Stimulated activated CD4-positive, alpha-beta T cell treated with anti-CD3 and anti-CD28 coated beads, Interleukin-1b, Interleukin-23, amount 100 ng/mL, for 24 hours (primary cell): ENCODE data around the gene CIAPIN1.
"Not testable (repeated sequence)": the region's sequence is repeated elsewhere in the genome, so short reads cannot be mapped to it uniquely, and the experiment has no call there.

ENCODE experiments used
- DNase-seq, 4 experiments: peaks; one replicate each; pipeline ENCODE4 v3.0.0-alpha.2; 2020; ENCODE audit warnings: low read depth in 4 of 4, low spot score in 1 of 4

CIAPIN1 gene

DNA sequence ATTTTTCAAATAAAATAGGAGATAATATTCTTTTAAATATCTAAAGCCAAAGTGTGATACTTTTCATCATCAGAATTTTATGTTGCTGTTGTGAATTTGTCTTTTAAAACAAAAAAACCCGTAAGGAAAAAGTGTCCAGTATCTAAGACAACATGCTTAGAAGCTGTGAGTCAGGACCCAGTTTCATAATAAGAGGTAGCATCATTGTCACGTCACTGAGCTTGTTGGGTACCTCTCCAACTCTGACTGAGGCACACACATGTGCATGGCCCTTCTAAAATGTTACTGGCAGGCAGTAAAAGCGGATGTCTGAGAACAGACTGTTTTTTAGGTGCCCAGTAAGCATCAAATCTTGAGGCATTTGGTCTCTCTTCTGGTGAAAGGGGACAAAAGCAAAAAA, 2.5 kb downstream of the CIAPIN1 start:
- DNase-seq, result no peak

DNA sequence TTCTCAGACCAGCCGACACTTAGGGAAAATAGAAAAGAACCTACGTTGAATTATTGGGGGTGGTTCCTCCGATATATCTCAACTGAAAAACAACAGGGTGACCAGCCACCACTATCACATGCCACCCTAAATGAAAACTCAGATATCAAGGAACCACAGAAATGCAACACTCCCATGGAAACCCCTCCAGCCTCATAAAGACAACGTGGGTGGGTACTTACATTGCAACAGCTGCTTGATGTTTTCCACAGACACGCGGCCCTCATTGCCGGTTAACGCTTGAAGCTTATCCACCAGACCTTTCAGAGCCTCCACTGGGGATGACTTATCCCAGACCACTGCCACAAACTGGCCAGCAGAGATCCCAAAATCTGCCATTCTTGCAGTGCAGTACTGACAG, 6.6 kb downstream of the CIAPIN1 start:
- not testable (repeated sequence) for DNase-seq

GRCh38 chr16:57439947-57440346, 7.2 kb downstream of the CIAPIN1 start:
- DNase-seq, result not testable (repeated sequence)

- no peak for DNase-seq
Observed at GRCh38 chr16:57435838-57436237, 11.3 kb downstream of the CIAPIN1 start.

DNA sequence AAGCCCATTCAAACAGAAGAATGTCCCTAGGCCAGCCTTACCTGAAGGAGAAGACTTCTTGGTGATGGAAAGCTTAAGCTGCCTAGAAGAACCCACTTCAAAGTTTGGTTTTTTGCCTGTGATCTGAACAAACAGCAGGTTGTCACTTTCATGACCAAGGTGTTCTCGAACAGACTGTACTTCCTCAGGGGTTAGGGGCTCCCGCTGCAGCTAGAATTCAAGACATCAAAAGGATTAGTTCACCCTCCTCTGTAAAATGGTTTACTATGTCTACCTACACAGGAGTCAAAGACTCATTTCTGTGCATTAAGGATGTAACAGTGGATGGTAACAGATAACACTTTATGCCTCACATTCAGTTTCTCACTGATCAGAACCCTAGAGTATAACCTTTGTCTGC, 13.2 kb downstream of the CIAPIN1 start:
- DNase-seq, result no peak

- DNase-seq, result no peak
Observed at GRCh38 chr16:57432989-57433388, 14.2 kb downstream of the CIAPIN1 start.

GRCh38 chr16:57432505-57432904, 14.7 kb downstream of the CIAPIN1 start:
- no peak for DNase-seq

DNA sequence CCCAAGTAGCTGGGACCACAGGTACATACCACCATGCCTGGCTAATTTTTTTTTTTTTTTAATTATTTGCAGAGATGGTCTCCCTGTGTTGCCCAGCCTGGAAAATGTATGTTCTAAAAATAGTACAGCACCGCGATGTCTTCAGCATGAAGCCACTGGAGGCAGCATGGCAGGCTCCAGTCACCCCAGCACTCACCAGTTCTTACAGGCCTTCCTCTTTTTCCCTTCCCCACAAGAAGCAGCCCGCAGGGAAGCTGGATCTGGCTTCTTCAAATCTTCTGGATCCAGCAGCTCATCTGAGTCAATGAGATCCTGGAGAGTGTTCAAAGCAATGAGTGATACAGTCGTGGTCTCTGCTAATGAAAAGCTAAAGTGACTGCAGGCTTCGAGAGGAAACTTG, 16.2 kb downstream of the CIAPIN1 start:
- DNase-seq, result no peak

- no peak for DNase-seq
Observed at GRCh38 chr16:57427824-57428223, 19.4 kb downstream of the CIAPIN1 start.

- DNase-seq, result no peak
Observed at GRCh38 chr16:57427307-57427706, 19.9 kb downstream of the CIAPIN1 start.

DNA sequence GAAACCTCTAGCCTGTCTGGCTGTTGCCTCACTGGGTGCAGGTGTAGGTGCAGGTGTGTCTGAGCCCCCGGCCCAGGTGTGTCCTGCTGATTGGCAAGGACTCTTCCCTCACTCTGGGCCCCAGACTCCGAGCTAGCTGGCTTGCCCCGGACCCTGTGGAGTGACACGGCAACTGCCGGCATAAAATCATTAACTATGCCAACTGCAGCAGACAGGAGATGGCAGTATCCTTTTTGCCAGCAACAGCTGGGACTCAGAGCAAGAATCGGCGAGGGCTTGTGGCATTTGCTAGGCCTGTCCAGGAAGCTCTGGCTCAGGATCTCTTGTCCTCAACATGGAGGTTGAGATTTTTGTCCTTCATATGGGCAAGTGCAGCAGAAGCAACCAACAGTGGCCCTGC, 20.8 kb downstream of the CIAPIN1 start:
- DNase-seq, result no peak

GRCh38 chr16:57424583-57424982, 22.6 kb downstream of the CIAPIN1 start:
- DNase-seq, result no peak

DNA sequence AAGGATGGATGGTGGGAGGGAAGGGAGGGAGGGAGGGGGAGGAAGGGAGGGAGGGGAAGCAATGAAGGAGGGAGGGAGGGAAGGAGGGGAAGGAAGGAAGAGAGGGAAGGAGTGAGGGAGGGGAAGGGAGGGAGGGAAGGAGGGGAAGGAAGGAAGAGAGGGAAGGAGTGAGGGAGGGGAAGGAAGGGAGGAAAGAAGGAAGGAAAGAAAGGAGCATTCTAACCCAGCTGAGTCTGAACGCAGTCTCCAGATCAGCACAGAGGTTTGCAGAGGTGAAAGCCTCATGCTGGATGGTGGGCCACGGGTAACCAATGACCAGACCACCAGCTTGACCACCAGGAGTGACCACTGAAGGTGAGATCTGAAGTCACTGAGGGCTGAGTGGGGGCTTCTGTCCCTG, 24.0 kb downstream of the CIAPIN1 start:
- no peak for DNase-seq

DNA sequence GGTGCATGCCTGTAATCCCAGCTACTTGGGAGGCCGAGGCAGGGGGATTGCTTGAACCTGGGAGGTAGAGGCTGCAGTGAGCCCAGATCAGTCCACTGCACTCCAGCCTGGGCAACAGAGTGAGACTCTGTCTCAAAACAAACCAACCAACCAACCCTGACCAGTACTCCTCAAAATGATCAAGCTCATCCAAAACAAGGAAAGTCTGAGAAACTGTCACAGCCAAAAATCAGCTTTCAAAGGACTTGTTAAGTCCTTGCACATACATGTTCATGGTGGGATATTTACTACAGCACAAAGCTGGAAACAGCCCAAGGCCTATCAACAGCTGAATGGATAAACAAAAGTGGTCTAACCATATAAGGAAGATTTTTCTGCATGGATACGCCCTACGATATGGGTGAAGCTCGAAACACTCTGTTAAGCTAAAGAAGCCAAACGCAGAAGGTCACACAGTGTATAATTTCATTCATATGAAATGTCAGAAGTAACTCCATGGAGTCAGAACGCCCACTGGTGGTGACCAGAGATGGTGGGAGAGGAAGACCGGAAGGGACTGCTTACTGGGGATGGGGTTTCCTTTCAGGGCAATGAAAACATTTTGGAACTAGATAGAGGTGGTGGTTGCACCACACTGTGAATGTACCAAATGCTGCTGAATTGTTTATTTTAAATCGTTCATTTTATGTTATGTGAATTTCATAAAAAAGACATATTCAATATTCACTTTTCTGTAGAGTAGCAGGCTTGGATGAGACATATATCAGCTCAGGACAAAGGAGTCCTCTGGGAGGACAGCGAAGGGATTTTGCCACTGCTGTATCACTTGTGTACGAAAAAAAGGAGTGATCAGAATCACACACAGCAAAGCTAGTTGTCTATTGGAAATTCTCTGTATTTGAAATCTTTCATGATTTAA, 24.9 kb downstream of the CIAPIN1 start:
- no peak for DNase-seq

DNA sequence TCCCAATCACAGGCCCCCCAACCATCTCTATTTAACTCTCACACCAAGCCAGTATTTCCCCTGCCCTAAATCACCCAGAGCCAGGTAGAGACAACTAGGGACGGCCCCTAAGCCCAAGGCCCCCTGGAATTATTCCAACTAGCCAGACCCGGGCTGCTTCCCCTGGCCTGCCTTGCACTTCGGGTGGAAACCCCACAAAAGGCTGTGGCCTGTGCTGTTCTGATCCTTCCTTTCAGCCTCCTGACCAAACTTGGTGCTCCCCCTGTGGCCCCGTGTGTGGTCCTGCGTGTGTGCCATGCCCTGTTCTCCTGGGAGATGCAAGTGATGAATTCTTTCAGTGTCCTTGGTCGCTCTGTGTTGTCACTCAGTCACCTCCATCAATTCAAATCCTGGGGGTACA, 27.7 kb downstream of the CIAPIN1 start:
- no peak for DNase-seq

- no peak for DNase-seq
Observed at GRCh38 chr16:57416084-57416483, 31.1 kb downstream of the CIAPIN1 start.

- no peak for DNase-seq
Observed at GRCh38 chr16:57413733-57414132, 33.5 kb downstream of the CIAPIN1 start.

GRCh38 chr16:57413301-57413730, 33.9 kb downstream of the CIAPIN1 start:
- no peak for DNase-seq

DNA sequence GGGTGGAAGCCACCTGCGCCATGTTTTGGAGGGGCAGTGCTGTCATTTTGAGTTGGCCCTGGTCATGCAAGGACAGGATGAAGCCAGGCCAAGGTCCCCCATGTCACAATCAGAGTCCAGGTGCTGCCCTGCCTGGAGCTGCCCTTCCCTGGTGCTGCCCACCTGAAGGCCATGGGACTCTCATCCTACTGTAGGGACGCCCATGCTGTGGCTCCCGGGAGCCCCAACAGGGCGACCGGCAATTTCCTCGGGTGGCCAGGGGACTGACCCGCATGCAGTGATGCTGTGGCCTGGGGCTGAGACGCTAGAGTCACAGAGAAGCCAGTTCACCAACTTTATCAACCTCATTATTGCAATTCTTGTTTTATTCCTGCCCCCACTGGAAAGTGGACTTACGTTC, 34.6 kb downstream of the CIAPIN1 start:
- no peak for DNase-seq

DNA sequence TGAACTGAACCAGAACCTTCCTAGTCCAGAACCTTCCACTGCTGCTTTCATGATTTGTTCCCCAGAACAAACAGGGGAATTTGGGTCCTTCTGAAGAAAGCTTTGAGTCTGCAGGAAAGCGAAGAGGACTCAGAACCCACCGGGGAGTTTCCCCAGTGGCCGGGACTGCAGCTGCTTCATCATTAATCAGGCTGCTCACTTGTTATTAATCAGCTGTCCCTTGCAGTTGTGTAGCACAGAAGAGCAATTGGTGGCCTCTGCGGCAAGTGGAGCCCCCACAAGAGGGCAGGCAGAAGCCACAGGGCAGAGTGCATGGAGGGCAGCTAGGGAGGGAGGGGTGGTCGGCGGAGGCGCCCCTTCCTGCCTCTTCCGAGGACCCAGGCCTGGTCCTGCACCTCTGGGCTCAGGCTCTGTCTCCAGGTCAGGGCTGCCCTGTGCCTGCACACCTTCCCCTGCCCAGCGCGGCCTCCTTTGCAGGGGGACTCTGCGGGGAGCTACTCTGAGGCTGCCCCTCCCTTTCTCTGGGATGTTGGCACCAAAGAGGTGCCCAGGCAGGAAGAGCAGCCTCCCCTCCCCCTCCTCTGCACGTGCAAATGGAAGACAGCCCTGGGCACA, 35.7 kb downstream of the CIAPIN1 start:
- no peak for DNase-seq

DNA sequence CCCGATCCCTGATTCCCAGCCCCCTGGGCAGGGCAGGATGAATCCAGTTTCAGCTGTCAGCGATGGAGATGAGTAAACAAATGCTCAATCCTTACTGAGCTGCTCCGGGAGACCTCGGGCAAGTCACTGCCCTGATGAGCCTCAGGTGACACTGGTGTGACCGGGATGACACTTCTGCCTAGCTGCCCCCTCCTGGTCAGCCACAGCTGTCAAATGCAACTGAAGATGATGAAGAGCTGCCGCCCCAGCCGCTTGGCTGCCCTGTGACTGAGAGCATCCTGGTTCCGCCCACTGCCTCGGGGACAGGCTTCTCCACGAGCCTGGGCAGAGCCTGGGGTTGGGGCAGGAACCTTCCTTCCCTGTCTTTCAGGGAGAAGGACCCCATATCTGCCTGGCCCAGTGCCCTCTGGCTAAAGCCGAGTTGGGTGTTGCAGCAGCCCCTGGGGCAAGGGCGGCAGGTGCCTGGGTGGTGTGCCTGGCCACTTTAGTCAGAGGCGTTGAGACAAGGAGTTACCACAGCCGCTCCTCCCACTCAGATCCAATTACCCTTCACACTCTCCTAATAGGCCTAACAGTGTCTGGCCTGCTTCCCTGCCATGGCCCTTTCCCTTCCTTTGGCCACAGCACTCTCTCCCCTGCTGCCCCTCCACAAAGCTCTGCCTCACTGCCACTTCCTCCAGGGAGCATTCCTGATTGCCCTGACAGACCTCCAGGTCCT, 37.2 kb downstream of the CIAPIN1 start:
- no peak for DNase-seq

GRCh38 chr16:57409065-57409464, 38.1 kb downstream of the CIAPIN1 start:
- DNase-seq, result no peak
